Liver (tissue), 3 donors: ENCODE results near the gene SCRN3.

Source experiments
- CTCF ChIP-seq: fragments of 150-350 bp; IDR thresholded peaks from 2 replicates; pipeline ENCODE4 v1.5.1; 2017; ENCODE audit warnings: improper control_type of control experiment, low read depth, low read length; ENCODE audit not compliant: missing input control
- MAX ChIP-seq: IDR thresholded peaks from 2 replicates; pipeline ENCODE4 v1.6.1; 2016; ENCODE audit warnings: antibody characterized with exemption
- SP1 ChIP-seq: IDR thresholded peaks from 2 replicates; pipeline ENCODE4 v1.6.1; 2018; ENCODE audit warnings: antibody characterized with exemption, mild to moderate bottlenecking
- donor health status: healthy.
- donor health status: healthy.

- TF ChIP-seq CTCF (no peak), SP1 (no peak), MAX (no peak)
Measured at GRCh38 chr2:174350018-174350417, 45.5 kb upstream of the SCRN3 start.
